HG03460 (cell line): Measurements from ENCODE around the gene RAI1.

Experiments used
- ATAC-seq: cut with Tn5 transposase; IDR thresholded peaks from one replicate; pipeline ENCODE4 v1.9.1; 2021; ENCODE audit not compliant: unreplicated experiment

Gene RAI1

DNA sequence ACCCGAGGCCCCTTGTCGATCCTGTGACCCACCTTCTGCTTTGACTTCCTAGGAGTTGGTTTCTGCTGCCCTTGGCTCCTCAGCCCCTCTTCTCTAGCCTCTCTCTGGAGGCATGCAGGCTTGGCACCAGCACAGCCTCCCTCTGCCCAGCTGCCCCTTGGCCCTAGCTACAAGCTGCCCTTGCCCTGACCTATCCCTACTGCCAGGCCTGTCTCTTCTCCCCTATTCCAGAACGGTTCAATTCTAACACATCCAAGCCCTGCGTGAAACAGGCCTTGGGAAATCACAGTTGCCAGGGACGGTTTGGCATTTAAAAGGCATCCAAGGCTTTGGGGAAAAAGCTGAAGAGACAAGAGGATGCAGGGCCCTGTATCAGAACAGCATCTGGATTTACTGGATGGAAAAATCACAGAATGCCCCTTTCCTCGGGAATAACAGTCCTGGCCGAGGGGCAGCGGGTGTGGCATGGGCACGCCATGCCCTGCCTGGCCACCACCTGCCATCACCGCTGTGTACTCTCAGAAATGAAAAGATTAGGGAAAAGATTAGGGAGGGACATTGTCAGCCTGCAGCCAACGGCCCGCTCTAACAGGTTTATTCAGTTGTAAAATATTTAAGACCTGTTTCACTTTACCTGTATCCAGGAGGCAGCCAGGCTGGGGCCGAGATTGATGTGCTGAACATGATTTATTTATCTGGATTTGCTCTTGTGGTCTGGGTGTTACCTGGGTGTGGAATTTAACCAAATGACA lies 15.8 kb downstream of the RAI1 start:
- no peak for ATAC-seq

DNA sequence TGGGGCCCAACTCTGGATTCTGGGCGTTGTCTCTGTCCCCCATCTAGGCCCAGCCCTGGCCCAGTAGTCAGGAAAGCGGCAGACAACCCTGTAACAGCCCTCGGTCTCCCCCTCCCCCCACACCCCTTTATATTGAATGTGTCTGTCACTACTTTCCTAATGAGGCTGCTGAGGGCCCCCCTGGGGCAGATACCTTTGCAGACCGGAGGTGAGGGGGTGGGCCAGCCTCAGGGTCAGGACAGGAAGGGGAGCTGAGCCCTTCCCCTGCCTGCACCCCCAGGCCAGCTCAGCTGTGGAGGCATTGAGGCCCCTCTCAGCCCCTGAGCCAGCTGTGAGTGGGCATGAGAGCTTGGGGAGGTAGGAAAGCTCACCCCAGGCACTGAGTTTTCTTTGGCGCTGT lies 17.1 kb downstream of the RAI1 start:
- no peak for ATAC-seq

GRCh38 chr17:17698869-17699351 lies 17.7 kb downstream of the RAI1 start:
- no peak for ATAC-seq

DNA sequence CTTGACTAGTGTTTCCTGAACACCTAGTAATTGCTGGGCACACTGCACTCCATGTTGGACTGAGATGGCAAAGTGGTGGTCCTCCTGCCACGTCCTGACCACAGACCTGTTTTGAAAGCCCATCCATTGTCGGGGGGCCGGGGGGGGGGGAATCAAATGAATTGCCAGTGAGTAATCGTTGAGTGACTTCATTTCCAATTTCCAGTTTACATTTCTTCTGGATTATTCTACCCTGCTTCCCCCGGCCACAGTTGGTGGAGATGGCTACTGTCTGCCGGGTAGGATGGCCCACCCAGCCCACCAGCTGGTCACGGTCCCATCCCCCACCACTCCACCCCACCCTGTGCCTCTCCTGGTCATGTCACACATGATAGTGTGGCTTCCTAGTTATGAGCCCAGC lies 18.2 kb downstream of the RAI1 start:
- no peak for ATAC-seq

- no peak for ATAC-seq
These were observed 19.2 kb downstream of the RAI1 start for GRCh38 chr17:17700251-17700969.

DNA sequence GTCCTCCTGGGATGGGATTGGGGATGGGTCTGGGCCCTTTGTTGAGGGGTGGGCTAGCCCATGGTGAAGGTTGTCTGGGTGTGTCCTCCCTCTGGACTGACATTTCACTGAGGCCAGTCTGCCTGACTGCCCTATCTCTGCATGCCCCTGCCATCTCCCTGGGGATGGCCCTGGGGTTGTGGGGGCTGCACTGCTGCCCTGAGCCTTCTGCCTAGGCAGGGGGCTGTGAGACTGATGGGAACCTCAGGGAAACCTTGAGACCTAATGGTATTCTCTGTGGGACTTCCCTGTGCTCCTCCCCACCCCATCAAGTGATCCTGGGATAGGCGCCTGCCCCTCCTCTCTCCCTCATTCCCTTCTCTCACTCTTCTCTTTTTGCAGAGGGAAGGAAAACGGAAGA lies 19.9 kb downstream of the RAI1 start:
- ATAC-seq = no peak

DNA sequence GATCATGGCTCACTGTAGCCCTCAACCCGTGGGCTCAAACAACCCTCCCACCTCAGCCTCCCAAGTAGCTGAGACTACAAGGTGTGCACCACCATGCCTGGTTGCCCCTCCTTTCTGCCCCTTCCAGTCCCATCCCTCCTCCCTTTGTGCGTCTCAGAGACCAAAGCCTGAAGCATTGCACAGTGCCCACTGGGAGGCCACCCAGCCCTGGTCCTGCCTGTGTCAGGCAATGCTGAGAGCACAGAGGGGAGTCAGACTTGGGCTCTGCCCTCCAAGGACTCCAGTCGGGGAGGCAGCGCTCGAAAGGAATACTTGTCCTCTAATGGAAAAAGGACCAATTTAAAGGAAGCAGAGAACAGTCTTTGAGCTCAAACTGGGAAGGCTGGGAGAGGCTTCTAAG lies 20.4 kb downstream of the RAI1 start:
- no peak for ATAC-seq

- no peak for ATAC-seq
These were observed 21.3 kb downstream of the RAI1 start for GRCh38 chr17:17702449-17703139.

- ATAC-seq = no peak
These were observed 22.1 kb downstream of the RAI1 start for GRCh38 chr17:17703140-17703919.

GRCh38 chr17:17704931-17705330 lies 23.7 kb downstream of the RAI1 start:
- ATAC-seq = no peak

GRCh38 chr17:17706140-17707060 lies 25.1 kb downstream of the RAI1 start:
- no peak for ATAC-seq

GRCh38 chr17:17708295-17708694 lies 27.0 kb downstream of the RAI1 start:
- ATAC-seq = no peak

- ATAC-seq = no peak
These were observed 27.6 kb downstream of the RAI1 start for GRCh38 chr17:17708816-17709215.

DNA sequence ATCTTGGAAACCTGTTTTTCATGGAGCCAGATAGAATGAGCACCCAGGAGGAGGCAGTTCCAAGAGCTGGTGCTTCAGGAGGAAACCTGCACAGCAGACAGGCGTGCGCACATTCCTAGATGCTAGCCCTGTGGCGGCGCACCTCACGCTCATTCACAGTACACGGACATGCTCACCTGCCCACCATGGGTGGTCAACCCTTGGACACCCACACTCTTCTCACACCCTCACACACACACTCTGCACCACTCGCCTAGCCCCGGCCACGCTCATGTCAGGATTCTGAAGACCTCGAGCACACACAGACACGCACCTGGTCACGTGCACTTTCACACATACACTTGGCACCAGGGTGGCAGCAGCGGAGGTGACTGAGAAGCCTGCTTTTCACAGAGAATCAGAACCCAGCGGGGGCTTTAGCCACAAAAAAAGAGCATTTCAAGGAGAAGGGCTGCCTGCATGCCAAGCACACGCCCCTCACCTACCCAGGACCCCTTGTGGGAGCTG lies 28.6 kb downstream of the RAI1 start:
- ATAC-seq = no peak

GRCh38 chr17:17710355-17710727 lies 29.1 kb downstream of the RAI1 start:
- ATAC-seq = no peak

DNA sequence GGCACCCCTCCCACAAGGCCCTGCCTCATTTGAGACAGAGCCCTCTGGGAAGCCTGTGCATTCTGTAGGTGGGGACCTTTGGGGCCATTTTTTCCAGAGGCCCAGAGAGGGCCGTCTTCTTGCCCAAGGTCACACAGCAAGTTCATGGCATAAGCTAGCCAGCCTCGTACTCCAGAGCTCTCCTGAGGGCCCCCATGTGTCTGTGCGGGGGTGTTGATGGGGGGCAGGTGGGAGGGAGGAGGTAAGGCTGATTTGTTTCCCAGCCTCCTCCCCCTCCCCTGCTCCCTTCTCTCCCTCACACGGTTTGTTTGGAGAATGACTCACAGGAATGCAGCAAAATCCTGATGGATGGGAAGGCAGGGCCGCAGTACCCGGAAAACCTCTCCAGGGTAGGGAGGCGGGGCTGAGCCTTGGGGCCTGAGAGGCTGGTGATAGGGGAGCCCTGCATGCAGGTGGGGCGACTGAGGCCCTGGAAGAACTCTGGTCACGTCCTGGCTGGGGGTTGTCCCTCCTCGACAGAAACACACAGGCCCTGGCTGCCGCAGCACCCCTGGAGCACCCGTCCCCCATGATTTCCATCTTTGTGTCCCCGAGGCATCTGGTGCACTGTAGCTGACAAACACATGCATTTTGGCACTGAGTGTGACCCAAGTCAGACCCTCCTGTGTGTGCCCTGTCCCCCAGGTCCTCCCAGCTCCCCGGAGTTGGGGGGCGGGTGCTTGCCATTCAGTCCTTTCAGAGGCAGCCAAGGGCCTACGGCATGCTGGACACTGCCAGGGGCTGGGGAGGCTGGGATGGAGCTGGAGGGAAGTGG lies 29.7 kb downstream of the RAI1 start:
- ATAC-seq = no peak

GRCh38 chr17:17711641-17712162 lies 30.4 kb downstream of the RAI1 start:
- ATAC-seq = no peak

GRCh38 chr17:17712268-17712924 lies 31.1 kb downstream of the RAI1 start:
- ATAC-seq = peak; percentile 86
